Activated CD4-positive, alpha-beta T cell treated with anti-CD3 and anti-CD28 coated beads for 48 hours (primary cell): ENCODE data around the gene CDRT15.
"Not testable (repeated sequence)": the region's sequence is repeated elsewhere in the genome, so short reads cannot be mapped to it uniquely, and the experiment has no call there.

Experiments
- DNase-seq: peaks from one replicate; pipeline ENCODE4 v3.0.0-alpha.2; 2020

Gene CDRT15

GRCh38 chr17:14205992-14206461 is 30.6 kb downstream of the CDRT15 start:
- peak; percentile 77 for DNase-seq

GRCh38 chr17:14205380-14205779 is 31.3 kb downstream of the CDRT15 start:
- DNase-seq: no peak

- no peak for DNase-seq
Measured at GRCh38 chr17:14204546-14204945, 32.1 kb downstream of the CDRT15 start.

- no peak for DNase-seq
Measured at GRCh38 chr17:14204084-14204483, 32.6 kb downstream of the CDRT15 start.

GRCh38 chr17:14203388-14203787 is 33.3 kb downstream of the CDRT15 start:
- peak; percentile 52 for DNase-seq

- no peak for DNase-seq
Measured at GRCh38 chr17:14202388-14203166, 34.1 kb downstream of the CDRT15 start.

GRCh38 chr17:14201988-14202380 is 34.7 kb downstream of the CDRT15 start:
- no peak for DNase-seq

GRCh38 chr17:14201021-14201987 is 35.4 kb downstream of the CDRT15 start:
- peak; percentile 71 for DNase-seq

GRCh38 chr17:14200354-14200753 is 36.3 kb downstream of the CDRT15 start:
- DNase-seq: no peak

- DNase-seq: no peak
Measured at GRCh38 chr17:14199601-14200000, 37.1 kb downstream of the CDRT15 start.

GRCh38 chr17:14198575-14198974 is 38.1 kb downstream of the CDRT15 start:
- no peak for DNase-seq

GRCh38 chr17:14198013-14198412 is 38.6 kb downstream of the CDRT15 start:
- DNase-seq: no peak

- DNase-seq: peak; percentile 80
Measured at GRCh38 chr17:14197586-14197985, 39.1 kb downstream of the CDRT15 start.

- DNase-seq: no peak
Measured at GRCh38 chr17:14197057-14197456, 39.6 kb downstream of the CDRT15 start.

- DNase-seq: no peak
Measured at GRCh38 chr17:14196377-14196997, 40.2 kb downstream of the CDRT15 start.

GRCh38 chr17:14192636-14193344 is 43.9 kb downstream of the CDRT15 start:
- DNase-seq: peak; percentile 44

- DNase-seq: not testable (repeated sequence)
Measured at GRCh38 chr17:14192039-14192438, 44.6 kb downstream of the CDRT15 start.

GRCh38 chr17:14191469-14191868 is 45.2 kb downstream of the CDRT15 start:
- DNase-seq: not testable (repeated sequence)

- not testable (repeated sequence) for DNase-seq
Measured at GRCh38 chr17:14190774-14191173, 45.9 kb downstream of the CDRT15 start.

- not testable (repeated sequence) for DNase-seq
Measured at GRCh38 chr17:14186443-14186842, 50.2 kb downstream of the CDRT15 start.
